GM12892 (cell line): ENCODE measurements around the gene SPP1. TPM values are rescaled to one million over a fixed set of nuclear protein-coding genes. Genes with fewer than 3 reads are reported as not detected.
"Not testable (repeated sequence)": the region's sequence is repeated elsewhere in the genome, so short reads cannot be mapped to it uniquely, and the experiment has no call there.

Experiments used
- DNase-seq: peaks from one replicate; pipeline ENCODE4 v3.0.0; 2011; ENCODE audit not compliant: insufficient read length
- FAIRE-seq: peaks from 2 replicates; lab custom pipeline; 2011; peaks lifted over from hg19 to GRCh38; lab: Jason Lieb, UNC
- POLR2A ChIP-seq: IDR thresholded peaks from 2 replicates; pipeline ENCODE4 v1.6.1; 2011; ENCODE audit warnings: low read depth, low read length, control low read depth
- POLR2AphosphoS5 ChIP-seq: IDR thresholded peaks from 2 replicates; pipeline ENCODE4 v1.6.1; 2011; ENCODE audit warnings: low read depth, low read length, control low read depth
- TAF1 ChIP-seq: IDR thresholded peaks from 2 replicates; pipeline ENCODE4 v1.6.1; 2011; ENCODE audit warnings: low read depth, mild to moderate bottlenecking, control low read depth, low read length, borderline replicate concordance
- polyA plus RNA-seq: library from polyadenylated mRNA; unstranded; fragments of >200 nt; gene quantifications from one replicate; pipeline ENCODE4 v1.2.1, GENCODE V29; 2012; ENCODE audit warnings: missing spikeins, inconsistent platforms; ENCODE audit not compliant: missing spikeins

Gene SPP1
- polyA plus RNA-seq: not detected

- no peak for DNase-seq
Observed at GRCh38 chr4:87975466-87975865, at the start of gene SPP1. Gene SPP1, plus strand, starts transcription at chr4:87975714. Its CDS starts 1,182 bp downstream, at chr4:87976896.

GRCh38 chr4:87926554-87927098 lies 48.9 kb upstream of the SPP1 start:
- no peak for DNase-seq
- FAIRE-seq: no peak
- no peak for TF ChIP-seq POLR2AphosphoS5
- TF ChIP-seq TAF1: no peak
- no peak for TF ChIP-seq POLR2A

More at GRCh38 chr4:87975466-87975865, at the start of gene SPP1:
- FAIRE-seq: no peak
- no peak for TF ChIP-seq POLR2A
- no peak for TF ChIP-seq POLR2AphosphoS5
- no peak for TF ChIP-seq TAF1

DNA sequence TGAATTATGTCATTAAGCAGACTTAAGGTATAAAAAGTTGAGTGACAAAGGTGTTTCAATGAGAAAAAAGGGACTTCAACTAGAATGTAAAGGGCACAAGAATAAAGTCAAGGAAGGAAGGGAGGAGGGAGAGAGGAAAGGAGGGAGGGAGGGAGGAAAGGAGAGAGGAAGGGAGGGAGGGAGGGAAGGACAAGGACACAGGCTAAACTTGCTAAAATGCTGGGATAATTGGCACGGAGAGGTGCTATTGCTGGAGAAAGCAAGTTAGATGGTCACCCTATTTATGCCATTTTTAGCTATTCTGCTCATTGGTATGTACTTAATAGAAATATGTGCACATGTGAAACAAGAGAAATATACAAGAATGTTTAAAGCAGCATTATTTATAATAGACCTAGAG lies 44.9 kb upstream of the SPP1 start:
- TF ChIP-seq POLR2A (no peak), POLR2AphosphoS5 (no peak), TAF1 (no peak)
- FAIRE-seq (no peak), DNase-seq (no peak)

DNA sequence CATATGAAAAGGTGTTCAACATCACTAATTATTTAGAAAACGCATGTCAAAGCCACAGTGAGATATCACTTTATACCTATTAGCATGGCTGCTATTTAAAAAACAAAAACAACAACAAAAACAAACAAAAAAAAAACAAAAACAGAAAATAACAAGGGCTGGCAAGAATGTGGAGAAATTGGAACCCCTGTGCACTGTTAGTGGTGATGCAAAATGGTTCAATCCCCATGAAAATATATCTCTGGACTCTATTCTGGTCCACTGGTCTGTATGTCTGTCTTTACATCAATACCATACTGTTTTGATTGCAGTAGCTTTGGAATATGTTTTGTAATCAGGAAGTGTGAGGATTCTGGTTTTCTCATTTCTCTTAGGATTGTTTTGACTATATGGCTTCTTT lies 43.6 kb upstream of the SPP1 start:
- FAIRE-seq: no peak

GRCh38 chr4:87932718-87933141 lies 42.8 kb upstream of the SPP1 start:
- FAIRE-seq (no peak), DNase-seq (no peak)
- TF ChIP-seq POLR2AphosphoS5: no peak
- no peak for TF ChIP-seq POLR2A
- no peak for TF ChIP-seq TAF1

More for the DNA sequence above, 43.6 kb upstream of the SPP1 start:
- no peak for DNase-seq
- TF ChIP-seq POLR2A (no peak), POLR2AphosphoS5 (no peak), TAF1 (no peak)

GRCh38 chr4:87933337-87933736 lies 42.2 kb upstream of the SPP1 start:
- no peak for DNase-seq
- TF ChIP-seq TAF1: no peak
- TF ChIP-seq POLR2AphosphoS5: no peak
- no peak for TF ChIP-seq POLR2A
- FAIRE-seq: no peak

DNA sequence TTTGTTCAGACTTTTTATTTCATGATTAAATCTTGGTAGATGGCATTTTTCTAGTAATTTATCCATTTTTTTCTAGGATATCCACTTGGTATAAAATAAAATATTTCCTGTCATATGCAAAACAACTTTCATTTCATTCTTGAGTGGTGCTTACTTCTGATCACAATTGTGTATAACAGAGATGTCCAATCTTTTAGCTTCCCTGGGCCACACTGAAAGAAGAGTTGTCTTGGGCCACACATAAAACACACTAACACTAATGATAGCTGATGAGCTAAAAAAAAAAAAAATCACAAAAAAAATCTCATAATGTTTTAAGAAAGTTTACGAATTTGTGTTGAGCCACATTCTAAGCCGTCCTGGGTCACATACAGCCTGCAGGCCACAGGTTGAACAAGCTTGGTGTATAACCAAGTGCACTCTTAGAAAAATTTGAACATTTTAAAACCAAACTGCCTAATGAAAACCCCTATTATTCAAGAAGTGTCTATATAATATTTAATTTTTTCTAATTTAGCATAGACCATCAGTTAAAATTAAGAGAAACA lies 41.3 kb upstream of the SPP1 start:
- DNase-seq: no peak

GRCh38 chr4:87934973-87935372 lies 40.5 kb upstream of the SPP1 start:
- DNase-seq (no peak), FAIRE-seq (no peak)
- no peak for TF ChIP-seq TAF1
- no peak for TF ChIP-seq POLR2AphosphoS5
- TF ChIP-seq POLR2A: no peak

More for the DNA sequence above, 41.3 kb upstream of the SPP1 start:
- TF ChIP-seq POLR2A: no peak
- TF ChIP-seq TAF1: no peak
- FAIRE-seq: no peak

DNA sequence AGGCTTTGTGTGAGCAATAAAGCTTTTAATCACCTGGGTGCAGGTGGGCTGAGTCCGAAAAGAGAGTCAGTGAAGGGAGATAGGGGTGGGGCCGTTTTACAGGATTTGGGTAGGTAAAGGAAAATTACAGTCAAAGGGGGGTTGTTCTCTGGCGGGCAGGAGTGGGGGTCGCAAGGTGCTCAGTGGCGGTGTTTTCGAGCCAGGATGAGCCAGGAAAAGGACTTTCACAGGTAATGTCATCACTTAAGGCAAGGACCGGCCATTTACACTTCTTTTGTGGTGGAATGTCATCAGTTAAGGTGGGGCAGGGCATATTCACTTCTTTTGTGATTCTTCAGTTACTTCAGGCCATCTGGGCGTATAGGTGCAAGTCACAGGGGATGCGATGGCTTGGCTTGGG lies 39.6 kb upstream of the SPP1 start:
- not testable (repeated sequence) for FAIRE-seq, DNase-seq

DNA sequence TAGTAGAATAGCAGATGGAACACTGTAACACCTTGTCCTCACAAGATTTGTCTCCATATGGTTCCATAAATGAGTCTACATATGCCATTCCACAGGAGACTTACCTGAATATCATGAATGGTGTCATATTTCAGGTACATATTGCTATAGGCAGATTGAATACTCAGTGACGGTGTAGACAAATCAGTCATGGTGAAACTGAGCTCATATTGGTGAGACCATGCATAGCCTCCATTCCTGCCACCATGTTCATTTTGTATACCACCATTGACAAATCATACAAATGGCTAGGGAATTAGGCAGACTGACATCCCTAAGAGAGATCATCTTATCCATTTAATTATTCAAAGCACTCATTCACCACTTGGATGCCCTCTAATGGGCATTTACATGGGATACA lies 38.0 kb upstream of the SPP1 start:
- no peak for TF ChIP-seq POLR2A
- no peak for TF ChIP-seq TAF1
- TF ChIP-seq POLR2AphosphoS5: no peak
- FAIRE-seq: no peak

GRCh38 chr4:87938746-87939145 lies 36.8 kb upstream of the SPP1 start:
- FAIRE-seq (no peak), DNase-seq (no peak)

More for the DNA sequence above, 38.0 kb upstream of the SPP1 start:
- DNase-seq: no peak

GRCh38 chr4:87939978-87940690 lies 35.4 kb upstream of the SPP1 start:
- FAIRE-seq: no peak
- no peak for DNase-seq
- TF ChIP-seq TAF1 (no peak), POLR2A (no peak), POLR2AphosphoS5 (no peak)

More at GRCh38 chr4:87938746-87939145, 36.8 kb upstream of the SPP1 start:
- TF ChIP-seq TAF1: no peak
- no peak for TF ChIP-seq POLR2A
- no peak for TF ChIP-seq POLR2AphosphoS5

- not testable (repeated sequence) for DNase-seq, FAIRE-seq
Observed at GRCh38 chr4:87940809-87941208, 34.7 kb upstream of the SPP1 start.
